Neural cell (in vitro differentiated cells): ENCODE data around the gene XCR1. TPM values are rescaled to one million over a fixed set of nuclear protein-coding genes. Genes with fewer than 3 reads are reported as not detected.

ENCODE experiments used
- H2AFZ ChIP-seq: fragments of 200-600, 300-800 bp; sonication (generic), shearing (Covaris generic); 2 replicates; pipeline ENCODE4 v1.6.0; 2014; ENCODE audit warnings: low read depth, mild to moderate bottlenecking, antibody characterized with exemption, low read length, moderate library complexity
- H3F3A ChIP-seq: fragments of 200-600 bp; shearing (Covaris generic); 2 replicates; pipeline ENCODE4 v1.6.1; 2016; ENCODE audit warnings: mild to moderate bottlenecking, moderate library complexity, mixed read lengths, antibody characterized with exemption, low read length; ENCODE audit not compliant: insufficient read depth, poor library complexity, severe bottlenecking
- H3K27ac ChIP-seq: fragments of 200-600, 300-800 bp; sonication (generic), shearing (Covaris generic); 2 replicates; pipeline ENCODE4 v1.5.1; 2014; ENCODE audit warnings: mild to moderate bottlenecking, low read length, moderate library complexity
- H3K27me3 ChIP-seq: fragments of 300-800, 200-600 bp; sonication (generic), shearing (Covaris generic); 2 replicates; pipeline ENCODE4 v1.6.0; 2014; ENCODE audit warnings: mild to moderate bottlenecking, low read depth, low read length, moderate library complexity; ENCODE audit not compliant: insufficient read depth
- H3K36me3 ChIP-seq: fragments of 300-800, 200-600 bp; sonication (generic), shearing (Covaris generic); 2 replicates; pipeline ENCODE4 v1.5.1; 2014; ENCODE audit warnings: mild to moderate bottlenecking, antibody characterized with exemption, low read length, moderate library complexity; ENCODE audit not compliant: insufficient read depth
- H3K4me2 ChIP-seq: fragments of 300-800, 200-600 bp; sonication (generic), shearing (Covaris generic); 2 replicates; pipeline ENCODE4 v1.6.0; 2014; ENCODE audit warnings: mild to moderate bottlenecking, low read length
- H3K4me3 ChIP-seq: fragments of 300-800, 200-600 bp; sonication (generic), shearing (Covaris generic); 2 replicates; pipeline ENCODE4 v1.5.1; 2014; ENCODE audit warnings: mild to moderate bottlenecking, low read length, moderate library complexity
- H3K79me2 ChIP-seq: fragments of 200-600 bp; shearing (Covaris generic); replicated peaks from 2 replicates; pipeline ENCODE4 v1.6.0; 2014; ENCODE audit warnings: mild to moderate bottlenecking, low read length, moderate library complexity; ENCODE audit not compliant: insufficient read depth
- H3K9ac ChIP-seq: fragments of 300-800, 200-600 bp; sonication (generic), shearing (Covaris generic); 2 replicates; pipeline ENCODE4 v1.6.1; 2016; ENCODE audit warnings: mild to moderate bottlenecking, low read length, mixed read lengths
- H3K9me2 ChIP-seq: fragments of 200-600 bp; shearing (Covaris generic); 2 replicates; pipeline ENCODE4 v1.6.1; 2016; ENCODE audit warnings: mild to moderate bottlenecking, low read length, mixed read lengths; ENCODE audit not compliant: insufficient read depth
- H3K9me3 ChIP-seq: fragments of 200-600, 300-800 bp; sonication (generic), shearing (Covaris generic); 2 replicates; pipeline ENCODE4 v1.6.1; 2016; ENCODE audit warnings: mild to moderate bottlenecking, mixed run types, low read length, moderate library complexity, mixed read lengths
- H4K20me1 ChIP-seq: fragments of 200-600 bp; shearing (Covaris generic); 2 replicates; pipeline ENCODE4 v1.6.1; 2016; ENCODE audit warnings: mild to moderate bottlenecking, mixed run types; ENCODE audit not compliant: insufficient read depth
- CTCF ChIP-seq: fragments of 450-650 bp; IDR thresholded peaks from 2 replicates; pipeline ENCODE4 v1.5.1; 2014; ENCODE audit warnings: antibody characterized with exemption, mild to moderate bottlenecking, moderate library complexity; ENCODE audit not compliant: poor library complexity, severe bottlenecking
- EP300 ChIP-seq: fragments of 450-650 bp; conservative IDR thresholded peaks from 2 replicates; pipeline ENCODE4 v1.6.1; 2014; ENCODE audit warnings: antibody characterized with exemption, mild to moderate bottlenecking, moderate library complexity; ENCODE audit not compliant: poor library complexity, severe bottlenecking
- EZH2 ChIP-seq: fragments of 200-600, 300-800 bp; shearing (Covaris generic), sonication (generic); IDR thresholded peaks from 2 replicates; pipeline ENCODE4 v1.6.1; 2014; ENCODE audit warnings: antibody characterized with exemption, low read length, borderline replicate concordance, mild to moderate bottlenecking; ENCODE audit not compliant: insufficient read depth, poor library complexity, severe bottlenecking
- MXI1 ChIP-seq: fragments of 450-650 bp; conservative IDR thresholded peaks from 2 replicates; pipeline ENCODE4 v1.6.1; 2014; ENCODE audit warnings: antibody characterized with exemption, mild to moderate bottlenecking; ENCODE audit not compliant: poor library complexity, severe bottlenecking
- POLR2AphosphoS5 ChIP-seq: IDR thresholded peaks from 2 replicates; pipeline ENCODE4 v1.6.1; 2012
- RAD21 ChIP-seq: fragments of 450-650 bp; conservative IDR thresholded peaks from 2 replicates; pipeline ENCODE4 v1.6.1; 2014; ENCODE audit warnings: antibody characterized with exemption, mild to moderate bottlenecking, moderate library complexity
- REST ChIP-seq: IDR thresholded peaks from 2 replicates; pipeline ENCODE4 v1.6.1; 2012; ENCODE audit warnings: borderline replicate concordance
- SMC3 ChIP-seq: fragments of 450-650 bp; conservative IDR thresholded peaks from 2 replicates; pipeline ENCODE4 v1.6.1; 2014; ENCODE audit warnings: antibody characterized with exemption, mild to moderate bottlenecking, moderate library complexity; ENCODE audit not compliant: poor library complexity
- TAF1 ChIP-seq: IDR thresholded peaks from 2 replicates; pipeline ENCODE4 v1.6.1; 2012; ENCODE audit warnings: low read depth
- polyA plus RNA-seq: library from polyadenylated mRNA; depleted of rRNA; stranded (reverse); fragments of >200 nt; gene quantifications from 2 replicates; pipeline ENCODE4 v1.2.3, GENCODE V29; 2014

Gene XCR1
- polyA plus RNA-seq, 1 donor from 2014 or later, result not detected

GRCh38 chr3:45990181-45990580 lies 37.1 kb downstream of the XCR1 start:
- Histone ChIP-seq H3K36me3 (no peaks in the 10 kb centered on the region), H3K27ac (no peak overlapping the region), H4K20me1 (no peaks in the 10 kb centered on the region), H3K79me2 (no peaks in the 10 kb centered on the region), H3K4me2 (no peak overlapping the region), H3K9ac (no peak overlapping the region), H2AFZ (no peak overlapping the region), H3K27me3 (no peaks in the 10 kb centered on the region), H3K9me3 (no peaks in the 10 kb centered on the region), H3K9me2 (no peaks in the 10 kb centered on the region), H3F3A (no peaks in the 10 kb centered on the region), H3K4me3 (no peak overlapping the region)
- TF ChIP-seq REST (no peak), CTCF (no peak), EZH2 (no peak), TAF1 (no peak), EP300 (no peak), MXI1 (no peak), POLR2AphosphoS5 (no peak), RAD21 (no peak), SMC3 (no peak)

- Histone ChIP-seq H3K36me3 (no peaks in the 10 kb centered on the region), H3K27me3 (no peaks in the 10 kb centered on the region), H3K27ac (no peak overlapping the region), H3K79me2 (no peaks in the 10 kb centered on the region), H3F3A (no peaks in the 10 kb centered on the region), H3K4me2 (no peak overlapping the region), H3K9me3 (no peaks in the 10 kb centered on the region), H3K4me3 (no peak overlapping the region), H3K9me2 (no peaks in the 10 kb centered on the region), H2AFZ (no peak overlapping the region), H3K9ac (no peak overlapping the region), H4K20me1 (no peaks in the 10 kb centered on the region)
- TF ChIP-seq CTCF, result no peak
- no peak for TF ChIP-seq REST
- TF ChIP-seq EP300, result no peak
- no peak for TF ChIP-seq EZH2
- TF ChIP-seq MXI1, result no peak
- TF ChIP-seq POLR2AphosphoS5, result no peak
- TF ChIP-seq SMC3, result no peak
- TF ChIP-seq RAD21, result no peak
- TF ChIP-seq TAF1, result no peak
Observed at GRCh38 chr3:45988804-45989203, 38.5 kb downstream of the XCR1 start.
